CD14-positive monocyte (primary cell): Measurements from ENCODE around the gene CCDC8. TPM values are rescaled to one million over a fixed set of nuclear protein-coding genes. Genes with fewer than 3 reads are reported as not detected.

Source experiments
- DNase-seq, 3 donors: peaks; one replicate each; pipeline ENCODE4 v3.0.0-alpha.2; 2011 to 2022
- H2AFZ ChIP-seq: 2 replicates; pipeline ENCODE4 v1.6.0; 2012; ENCODE audit warnings: mild to moderate bottlenecking, low read depth, low read length, inconsistent platforms; ENCODE audit not compliant: insufficient read depth, poor library complexity, severe bottlenecking
- H3K27ac ChIP-seq, 2 donors: 1 replicate in 1 of 2; 2 replicates in 1 of 2; pipeline ENCODE4 v1.5.1; 2012 to 2013; ENCODE audit warnings: low read length in 2 of 2, control low read depth in 1 of 2, inconsistent platforms in 1 of 2, low read depth in 1 of 2, mild to moderate bottlenecking in 1 of 2
- H3K27me3 ChIP-seq, 2 donors: one replicate each; pipeline versions ENCODE4 v1.6.0 to v1.6.1; 2011 to 2013; ENCODE audit warnings: low read length in 2 of 2; ENCODE audit not compliant: control insufficient read depth in 2 of 2, insufficient read depth in 2 of 2
- H3K36me3 ChIP-seq, 2 donors: replicated peaks in 1 of 2; 1 replicate in 1 of 2; 2 replicates in 1 of 2; pipeline versions ENCODE4 v1.5.1 to v1.6.1; 2012 to 2013; ENCODE audit warnings: low read length in 2 of 2, control low read depth in 1 of 2, inconsistent platforms in 1 of 2, mild to moderate bottlenecking in 1 of 2; ENCODE audit not compliant: insufficient read depth in 2 of 2, control insufficient read depth in 1 of 2
- H3K4me1 ChIP-seq, 2 donors: 1 replicate in 1 of 2; 2 replicates in 1 of 2; pipeline versions ENCODE4 v1.5.1 to v1.6.1; 2012 to 2013; ENCODE audit warnings: low read length in 2 of 2, control low read depth in 1 of 2, inconsistent platforms in 1 of 2, mild to moderate bottlenecking in 1 of 2, moderate library complexity in 1 of 2; ENCODE audit not compliant: insufficient read depth in 2 of 2, control insufficient read depth in 1 of 2
- H3K4me2 ChIP-seq: replicated peaks from 2 replicates; pipeline ENCODE3; 2012; ENCODE audit warnings: low read length, moderate library complexity, mild to moderate bottlenecking; ENCODE audit not compliant: poor library complexity, severe bottlenecking; ENCODE audit errors: extremely low read depth
- H3K4me3 ChIP-seq, 3 experiments: fragments of 200-600 bp in 1 of 3; sonication (generic) in 1 of 3; replicated peaks in 1 of 3; 1 replicate in 2 of 3; 2 replicates in 1 of 3; pipeline ENCODE4 v1.5.1; 2011 to 2013; ENCODE audit warnings: low read length in 3 of 3, mild to moderate bottlenecking in 3 of 3, control low read depth in 2 of 3, low read depth in 2 of 3, inconsistent platforms in 1 of 3, moderate library complexity in 1 of 3
- H3K79me2 ChIP-seq: 2 replicates; pipeline ENCODE4 v1.6.0; 2012; ENCODE audit warnings: mild to moderate bottlenecking, control low read depth, inconsistent platforms, low read length, moderate library complexity; ENCODE audit not compliant: insufficient read depth
- H3K9ac ChIP-seq: 2 replicates; pipeline ENCODE4 v1.6.0; 2017; ENCODE audit warnings: low read length, mild to moderate bottlenecking; ENCODE audit not compliant: insufficient read depth, poor library complexity, severe bottlenecking
- H3K9me3 ChIP-seq, 2 donors: replicated peaks in 1 of 2; 1 replicate in 1 of 2; 2 replicates in 1 of 2; pipeline versions ENCODE4 v1.5.1 to v1.6.1; 2012 to 2013; ENCODE audit warnings: low read length in 2 of 2, control low read depth in 1 of 2; ENCODE audit not compliant: control insufficient read depth in 1 of 2, insufficient read depth in 1 of 2
- H4K20me1 ChIP-seq: 2 replicates; pipeline ENCODE4 v1.6.0; 2012; ENCODE audit warnings: mild to moderate bottlenecking, low read length, control low read depth, moderate library complexity; ENCODE audit not compliant: insufficient read depth
- H3K27ac Mint-ChIP-seq, 7 donors: one replicate each; pipeline ENCODE4 v1.8.0; 2020; ENCODE audit warnings: mild to moderate bottlenecking in 7 of 7, mixed read lengths in 7 of 7, moderate library complexity in 6 of 7, inconsistent platforms in 2 of 7
- H3K27me3 Mint-ChIP-seq, 3 donors: one replicate each; pipeline ENCODE4 v1.8.0; 2021 to 2022; ENCODE audit warnings: low read depth in 3 of 3, mild to moderate bottlenecking in 3 of 3, mixed read lengths in 3 of 3, moderate library complexity in 3 of 3, inconsistent platforms in 1 of 3
- H3K36me3 Mint-ChIP-seq, 2 donors: one replicate each; pipeline ENCODE4 v1.8.0; 2020; ENCODE audit warnings: mixed read lengths in 2 of 2, inconsistent platforms in 1 of 2, mild to moderate bottlenecking in 1 of 2
- H3K4me1 Mint-ChIP-seq: one replicate; pipeline ENCODE4 v1.8.0; 2020; ENCODE audit warnings: mild to moderate bottlenecking, mixed read lengths
- H3K4me3 Mint-ChIP-seq, 2 donors: one replicate each; pipeline ENCODE4 v1.8.0; 2020; ENCODE audit warnings: mild to moderate bottlenecking in 2 of 2, mixed read lengths in 2 of 2, moderate library complexity in 1 of 2
- H3K9me3 Mint-ChIP-seq, 7 donors: one replicate each; pipeline ENCODE4 v1.8.0; 2020 to 2022; ENCODE audit warnings: mixed read lengths in 7 of 7, mild to moderate bottlenecking in 6 of 7, moderate library complexity in 6 of 7, inconsistent platforms in 2 of 7
- WGBS: methylation state at CpG from one replicate; pipeline ENCODE4 v1.1.5; 2013; ENCODE audit warnings: missing lambda C conversion rate; ENCODE audit not compliant: insufficient coverage; 5-methylcytosine and 5-hydroxymethylcytosine counted together
- intact Hi-C, 2 donors: fragments of 100-400 bp; cut with micrococcal nuclease; formaldehyde crosslinking; loops; one replicate each; pipeline versions ENCODE4 v1.15.0 to v1.15.1; 2023
- polyA plus RNA-seq, 3 donors: library from polyadenylated mRNA; depleted of rRNA in 1 of 3; unstranded in 2 of 3; stranded (reverse) in 1 of 3; fragments of 300-500 nt in 2 of 3; fragments of >200 nt in 1 of 3; fragmentation: Illumina TruSeq in 2 of 3; gene quantifications; 1 replicate in 2 of 3; 2 replicates in 1 of 3; pipeline ENCODE4 v1.2.3, GENCODE V29; 2012 to 2021
- TF ChIP-seq, protein P1 (sequence below): fragments of 200-600 bp; IDR thresholded peaks from one replicate; pipeline ENCODE4 v1.8.0; 2022; ENCODE audit warnings: antibody characterized with exemption, mild to moderate bottlenecking

Gene CCDC8
- polyA plus RNA-seq, 3 donors: not detected

DNA sequence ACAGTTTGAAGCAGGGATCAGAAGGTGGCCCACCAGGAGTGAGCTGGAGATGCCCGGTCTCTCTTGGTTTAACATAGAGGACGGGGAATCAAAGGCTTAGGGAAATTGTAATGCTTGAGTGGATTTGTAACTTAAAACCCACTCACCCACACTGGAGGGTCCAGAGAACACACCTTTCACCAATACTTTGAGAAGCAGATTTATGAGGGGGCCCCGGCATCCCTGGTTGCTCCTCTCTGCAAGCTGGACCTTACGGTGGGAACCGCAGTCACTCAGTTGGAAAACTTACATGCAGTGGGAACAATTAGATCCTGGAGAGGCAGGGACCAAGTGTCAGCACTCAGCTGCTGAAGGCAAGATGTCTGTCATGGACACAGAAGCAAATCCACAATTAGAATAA is 45.9 kb downstream of the CCDC8 start:
- Mint-ChIP-seq H3K4me3 (no peak overlapping the region), H3K9me3 (no peaks in the 10 kb centered on the region), H3K27ac (no peak overlapping the region), H3K27me3 (peaks cover 0 to 1% (median 0%) of the 10 kb centered on the region in 3 donors), H3K4me1 (no peaks in the 10 kb centered on the region), H3K36me3 (peaks cover 39 to 60% of the 10 kb centered on the region in 2 donors)
- peaks cover 28% of the 10 kb centered on the region for H3K79me2 ChIP-seq
- no peaks in the 10 kb centered on the region for H3K9me3 ChIP-seq
- no peaks in the 10 kb centered on the region for H3K27me3 ChIP-seq
- no CpG with 5 or more reads among the region's 5 CpGs for whole genome bisulfite sequencing
- H3K9ac ChIP-seq: no peak overlapping the region
- no peak for DNase-seq
- H3K4me3 ChIP-seq: no peak overlapping the region
- peaks cover 34% of the 10 kb centered on the region for H4K20me1 ChIP-seq
- TF ChIP-seq, protein P1, sequence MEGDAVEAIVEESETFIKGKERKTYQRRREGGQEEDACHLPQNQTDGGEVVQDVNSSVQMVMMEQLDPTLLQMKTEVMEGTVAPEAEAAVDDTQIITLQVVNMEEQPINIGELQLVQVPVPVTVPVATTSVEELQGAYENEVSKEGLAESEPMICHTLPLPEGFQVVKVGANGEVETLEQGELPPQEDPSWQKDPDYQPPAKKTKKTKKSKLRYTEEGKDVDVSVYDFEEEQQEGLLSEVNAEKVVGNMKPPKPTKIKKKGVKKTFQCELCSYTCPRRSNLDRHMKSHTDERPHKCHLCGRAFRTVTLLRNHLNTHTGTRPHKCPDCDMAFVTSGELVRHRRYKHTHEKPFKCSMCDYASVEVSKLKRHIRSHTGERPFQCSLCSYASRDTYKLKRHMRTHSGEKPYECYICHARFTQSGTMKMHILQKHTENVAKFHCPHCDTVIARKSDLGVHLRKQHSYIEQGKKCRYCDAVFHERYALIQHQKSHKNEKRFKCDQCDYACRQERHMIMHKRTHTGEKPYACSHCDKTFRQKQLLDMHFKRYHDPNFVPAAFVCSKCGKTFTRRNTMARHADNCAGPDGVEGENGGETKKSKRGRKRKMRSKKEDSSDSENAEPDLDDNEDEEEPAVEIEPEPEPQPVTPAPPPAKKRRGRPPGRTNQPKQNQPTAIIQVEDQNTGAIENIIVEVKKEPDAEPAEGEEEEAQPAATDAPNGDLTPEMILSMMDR: no peak
- no peak overlapping the region for H3K27ac ChIP-seq
- no peak overlapping the region for H2AFZ ChIP-seq
- no peak overlapping the region for H3K4me2 ChIP-seq
- intact Hi-C loops: no loop called here
- H3K4me1 ChIP-seq: no peaks in the 10 kb centered on the region
- peaks cover 27 to 65% of the 10 kb centered on the region in 2 donors for H3K36me3 ChIP-seq

DNA sequence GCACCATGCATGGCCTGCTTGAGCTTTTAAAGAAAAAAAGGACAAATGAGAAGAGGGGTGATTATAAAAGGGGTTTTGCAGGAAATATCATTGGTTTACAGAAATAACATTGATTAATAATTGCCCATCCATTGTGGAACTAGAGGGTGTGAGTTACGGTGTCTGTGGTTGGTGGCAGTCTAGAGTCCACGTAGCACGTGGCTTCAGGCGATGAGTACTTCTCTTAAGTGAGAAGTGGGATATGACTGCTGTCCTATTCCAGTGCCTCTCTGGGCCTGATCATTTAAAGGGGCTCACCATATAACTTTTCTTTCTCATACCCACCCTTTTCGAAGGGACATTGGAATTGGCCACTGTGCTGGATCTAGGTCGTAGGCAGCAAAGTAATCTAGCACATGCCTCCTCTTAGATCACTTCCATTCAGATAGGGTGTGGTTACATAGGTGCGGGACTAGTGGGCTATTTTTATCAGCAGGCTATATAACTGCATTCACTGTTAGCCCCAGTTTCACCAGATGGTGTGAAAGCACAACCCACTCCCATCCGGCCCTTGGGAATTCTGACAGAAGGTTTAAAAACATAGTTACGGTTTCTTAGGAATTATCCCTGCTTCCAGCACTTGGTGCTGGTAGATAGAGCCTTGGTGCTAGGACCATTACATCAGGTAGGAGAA is 46.6 kb downstream of the CCDC8 start:
- H3K79me2 ChIP-seq: peaks cover 28% of the 10 kb centered on the region
- H3K36me3 ChIP-seq: peaks cover 24 to 65% of the 10 kb centered on the region in 2 donors
- H3K4me3 ChIP-seq: no peak overlapping the region
- no peaks in the 10 kb centered on the region for H3K27me3 ChIP-seq
- H3K27ac ChIP-seq: no peak overlapping the region
- no peak overlapping the region for H3K4me3 Mint-ChIP-seq
- H2AFZ ChIP-seq: no peak overlapping the region
- intact Hi-C loops: no loop called here
- peaks cover 30% of the 10 kb centered on the region for H4K20me1 ChIP-seq
- H3K9me3 Mint-ChIP-seq: no peaks in the 10 kb centered on the region
- H3K9ac ChIP-seq: no peak overlapping the region
- H3K4me1 Mint-ChIP-seq: no peaks in the 10 kb centered on the region
- H3K27me3 Mint-ChIP-seq: peaks cover 0 to 1% (median 0%) of the 10 kb centered on the region in 3 donors
- H3K4me2 ChIP-seq: no peak overlapping the region
- no peak for DNase-seq
- peaks cover 35 to 57% of the 10 kb centered on the region in 2 donors for H3K36me3 Mint-ChIP-seq
- TF ChIP-seq, protein P1: no peak
- WGBS: 100% methylated on average over 1 of the region's 9 CpGs
- H3K9me3 ChIP-seq: no peaks in the 10 kb centered on the region
- H3K4me1 ChIP-seq: no peaks in the 10 kb centered on the region
- H3K27ac Mint-ChIP-seq: no peak overlapping the region
